GM12878 (cell line): ENCODE data around the gene CEP128. TPM values are rescaled to one million over a fixed set of nuclear protein-coding genes. Genes with fewer than 3 reads are reported as not detected.

Source experiments
- ATAC-seq: fragments of 200-7000 bp; cut with Tn5 transposase; 3 replicates; pipeline ENCODE4 v1.9.1; 2020; ENCODE audit warnings: mild to moderate bottlenecking, moderate library complexity
- BruUV-seq: library from RNA; stranded (reverse); fragments of 400-500 nt; replicated peaks from 2 replicates; lab custom pipeline; 2021; lab: Mats Ljungman, UMichigan
- CTCF ChIA-PET: fragments of 300-600 bp; sonication (Branson Sonifier 250); formaldehyde crosslinking; extraction: SDS; loops from one replicate; lab custom pipeline; 2021; ENCODE audit warnings: inconsistent platforms; lab: Yijun Ruan, JAX
- POLR2A ChIA-PET: fragments of 350-600 bp; formaldehyde crosslinking; extraction: SDS; loops from one replicate; lab custom pipeline; 2021; ENCODE audit warnings: inconsistent platforms; lab: Charles Lee
- RAD21 ChIA-PET: fragments of 300-600 bp; sonication (Branson Sonifier 250); formaldehyde crosslinking; loops from one replicate; lab custom pipeline; 2023; ENCODE audit warnings: antibody characterized with exemption; ENCODE audit not compliant: unreplicated experiment; lab: Charles Lee
- SMC1A ChIA-PET: fragments of 300-600 bp; sonication (Branson Sonifier 250); formaldehyde crosslinking; loops from one replicate; lab custom pipeline; 2023; ENCODE audit not compliant: unreplicated experiment, uncharacterized antibody; lab: Charles Lee
- DNase-seq: peaks from one replicate; pipeline ENCODE4 v3.0.0-alpha.2; 2011; ENCODE audit warnings: low read depth, low spot score
- FAIRE-seq: peaks from 3 replicates; lab custom pipeline; 2011; peaks lifted over from hg19 to GRCh38; lab: Jason Lieb, UNC
- H2AFZ ChIP-seq: 2 replicates; pipeline ENCODE4 v1.6.0; 2011; ENCODE audit warnings: low read depth, low read length, control low read depth; ENCODE audit not compliant: control insufficient read depth
- H3K27ac ChIP-seq: 2 replicates; pipeline ENCODE4 v1.5.1; 2011; ENCODE audit warnings: control low read depth; ENCODE audit not compliant: control insufficient read depth, insufficient read depth
- H3K27me3 ChIP-seq, 2 experiments: replicated peaks in 1 of 2; 2 replicates each; pipeline versions ENCODE4 v1.6.0 to v1.6.1; 2011; ENCODE audit warnings: low read length in 1 of 2; ENCODE audit not compliant: control insufficient read depth in 2 of 2, insufficient read depth in 2 of 2
- H3K36me3 ChIP-seq, 2 experiments: 2 replicates each; pipeline ENCODE4 v1.5.1; 2011; ENCODE audit warnings: low read length in 1 of 2; ENCODE audit not compliant: control insufficient read depth in 2 of 2, insufficient read depth in 2 of 2
- H3K4me1 ChIP-seq: 2 replicates; pipeline ENCODE4 v1.6.1; 2011; ENCODE audit warnings: mild to moderate bottlenecking, low read length, moderate library complexity, mixed read lengths; ENCODE audit not compliant: control insufficient read depth, insufficient read depth
- H3K4me2 ChIP-seq: 2 replicates; pipeline ENCODE4 v1.6.0; 2011; ENCODE audit warnings: control low read depth; ENCODE audit not compliant: control insufficient read depth, insufficient read depth
- H3K4me3 ChIP-seq: fragments of 200-600 bp; sonication (generic); 2 replicates; pipeline ENCODE4 v1.5.1; 2016
- H3K79me2 ChIP-seq: 2 replicates; pipeline ENCODE4 v1.6.0; 2011; ENCODE audit warnings: low read length; ENCODE audit not compliant: control insufficient read depth, insufficient read depth
- H3K9ac ChIP-seq: 2 replicates; pipeline ENCODE4 v1.8.0; 2011; ENCODE audit warnings: low read length, control low read depth, mixed read lengths; ENCODE audit not compliant: control insufficient read depth, insufficient read depth
- H3K9me3 ChIP-seq: replicated peaks from 3 replicates; pipeline ENCODE4 v1.5.1; 2011; ENCODE audit warnings: mild to moderate bottlenecking, low read length; ENCODE audit not compliant: control insufficient read depth, insufficient read depth
- H4K20me1 ChIP-seq: 2 replicates; pipeline ENCODE4 v1.6.0; 2011; ENCODE audit not compliant: control insufficient read depth, insufficient read depth
- EP300 ChIP-seq, 2 experiments: fragments of 150-350 bp in 1 of 2; IDR thresholded peaks; 2 replicates each; pipeline ENCODE4 v1.6.1; 2011 to 2012; ENCODE audit warnings: low read depth in 2 of 2, low read length in 2 of 2, borderline replicate concordance in 1 of 2, improper control_type of control experiment in 1 of 2, inconsistent platforms in 1 of 2; ENCODE audit not compliant: control insufficient read depth in 1 of 2
- HDAC6 ChIP-seq: fragments of 200-600 bp; sonication (generic); IDR thresholded peaks from one replicate; pipeline ENCODE4 v1.8.0; 2017; ENCODE audit warnings: antibody characterized with exemption; ENCODE audit not compliant: unreplicated experiment
- IRF5 ChIP-seq: fragments of 450-650 bp; IDR thresholded peaks from 2 replicates; pipeline ENCODE4 v1.6.1; 2017; ENCODE audit warnings: borderline replicate concordance
- POLR2AphosphoS5 ChIP-seq: IDR thresholded peaks from 2 replicates; pipeline ENCODE4 v1.6.1; 2011; ENCODE audit warnings: mild to moderate bottlenecking, low read length, inconsistent platforms
- PRDM15 ChIP-seq: fragments of 450-650 bp; formaldehyde crosslinking; IDR thresholded peaks from 2 replicates; pipeline ENCODE4 v1.4.0; 2020; ENCODE audit warnings: mild to moderate bottlenecking, moderate library complexity
- RCOR1 ChIP-seq: conservative IDR thresholded peaks from 2 replicates; pipeline ENCODE4 v1.6.1; 2012; ENCODE audit warnings: low read depth, low read length, improper control_type of control experiment
- SIN3A ChIP-seq: IDR thresholded peaks from 2 replicates; pipeline ENCODE4 v1.6.1; 2012; ENCODE audit warnings: low read depth, low read length, improper control_type of control experiment
- SMC3 ChIP-seq: IDR thresholded peaks from 2 replicates; pipeline ENCODE4 v1.6.1; 2011; ENCODE audit warnings: low read length, improper control_type of control experiment, borderline replicate concordance
- SUZ12 ChIP-seq: fragments of 200-600 bp; sonication (generic); IDR thresholded peaks from one replicate; pipeline ENCODE4 v1.6.1; 2018; ENCODE audit warnings: antibody characterized with exemption, mild to moderate bottlenecking; ENCODE audit not compliant: unreplicated experiment
- ZNF384 ChIP-seq: IDR thresholded peaks from 2 replicates; pipeline ENCODE4 v1.6.1; 2012; ENCODE audit warnings: low read depth, mild to moderate bottlenecking, low read length, improper control_type of control experiment, borderline replicate concordance
- WGBS: methylation state at CpG from one replicate; pipeline ENCODE4 v1.1.6; 2016; ENCODE audit warnings: low lambda C conversion rate; ENCODE audit not compliant: insufficient replicate concordance, insufficient coverage; ENCODE audit errors: missing lambda C conversion rate; 5-methylcytosine and 5-hydroxymethylcytosine counted together
- in situ Hi-C: fragments of 300-500 bp; cut with MboI; formaldehyde crosslinking; loops from 9 replicates; pipeline ENCODE4 v1.14.3; 2018; ENCODE audit warnings: mixed read lengths
- intact Hi-C: fragments of 100-400 bp; cut with micrococcal nuclease; formaldehyde crosslinking; loops from one replicate; pipeline ENCODE4 v1.14.2; 2022; ENCODE audit not compliant: unreplicated experiment
- polyA plus RNA-seq, 11 experiments: library from polyadenylated mRNA; depleted of rRNA in 4 of 11; unstranded in 6 of 11; stranded (reverse) in 5 of 11; fragments of >200 nt; fragmentation: Nextera tagmentation in 4 of 11; fragmentation: Illumina TruSeq in 1 of 11; extraction: Ambion mirVana in 4 of 11; extraction: Trizol in 1 of 11; gene quantifications; 1 replicate in 1 of 11; 2 replicates in 10 of 11; pipeline versions ENCODE4 v1.2.1 to v1.2.3, GENCODE V29; 2011 to 2016; ENCODE audit warnings: inconsistent platforms in 2 of 11, missing spikeins in 2 of 11, low read depth in 1 of 11
- total RNA-seq, 4 experiments: library from RNA; depleted of rRNA in 3 of 4; stranded (reverse); fragments of >200 nt in 3 of 4; fragmentation: Illumina TruSeq in 1 of 4; extraction: Trizol in 1 of 4; gene quantifications; 2 replicates each; pipeline versions ENCODE4 v1.2.1 to v1.2.3, GENCODE V29; 2013 to 2021
- TF ChIP-seq, protein P1 (sequence below): IDR thresholded peaks from 2 replicates; pipeline ENCODE4 v1.6.1; 2011; ENCODE audit warnings: mild to moderate bottlenecking, low read depth, low read length, moderate library complexity; ENCODE audit not compliant: insufficient replicate concordance
- TF ChIP-seq, protein P2 (sequence below): fragments of 450-650 bp; IDR thresholded peaks from 2 replicates; pipeline ENCODE4 v1.6.1; 2016; ENCODE audit warnings: mild to moderate bottlenecking, moderate library complexity, borderline replicate concordance

The CEP128 gene
- total and polyA plus RNA-seq, 10 of the 15 experiments (the other 5 are each of a cell fraction or from before 2014, with no cell fraction given): 1.1 to 6.7 (median 3.4) TPM

DNA sequence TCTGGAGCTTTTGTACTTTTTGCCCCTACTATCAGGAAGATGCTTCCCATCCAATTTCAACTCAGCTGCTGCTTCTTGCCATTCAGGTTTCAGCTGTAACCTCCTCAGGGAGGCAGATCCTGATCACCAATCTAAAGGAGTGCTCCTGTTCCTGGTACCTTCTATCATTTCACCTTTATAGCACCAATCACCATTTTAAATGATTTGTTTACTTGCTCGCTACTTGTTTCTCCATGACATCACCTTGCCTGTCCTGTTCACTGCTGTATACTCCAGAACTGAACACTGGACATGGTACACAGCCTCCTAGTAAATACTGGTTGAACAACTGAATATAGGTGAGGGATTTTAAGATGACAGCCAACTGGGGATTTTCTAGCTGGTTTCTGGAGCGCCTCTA, 443.0 kb downstream of the CEP128 start:
- Histone ChIP-seq H2AFZ (no peak overlapping the region), H3K4me2 (no peak overlapping the region), H3K9me3 (no peaks in the 10 kb centered on the region), H3K27me3 (no peaks in the 10 kb centered on the region), H3K79me2 (no peaks in the 10 kb centered on the region), H3K9ac (no peak overlapping the region), H3K27ac (no peak overlapping the region), H3K36me3 (no peaks in the 10 kb centered on the region), H4K20me1 (no peaks in the 10 kb centered on the region), H3K4me3 (no peak overlapping the region), H3K4me1 (no peaks in the 10 kb centered on the region)
- RAD21 ChIA-PET: no interaction called here
- TF ChIP-seq IRF5 (no peak), POLR2AphosphoS5 (no peak), RCOR1 (no peak), SUZ12 (no peak), PRDM15 (CRISPR knock-in tag) (no peak), EP300 (IDR thresholded peaks at IDR 0.05; ENCODE audit: borderline replicate concordance in 1 of 2, control insufficient read depth in 1 of 2, low read depth in 2 of 2, low read length in 2 of 2) (no peak), HDAC6 (no peak), ZNF384 (no peak), SMC3 (no peak), SIN3A (no peak)
- TF ChIP-seq, protein P1, sequence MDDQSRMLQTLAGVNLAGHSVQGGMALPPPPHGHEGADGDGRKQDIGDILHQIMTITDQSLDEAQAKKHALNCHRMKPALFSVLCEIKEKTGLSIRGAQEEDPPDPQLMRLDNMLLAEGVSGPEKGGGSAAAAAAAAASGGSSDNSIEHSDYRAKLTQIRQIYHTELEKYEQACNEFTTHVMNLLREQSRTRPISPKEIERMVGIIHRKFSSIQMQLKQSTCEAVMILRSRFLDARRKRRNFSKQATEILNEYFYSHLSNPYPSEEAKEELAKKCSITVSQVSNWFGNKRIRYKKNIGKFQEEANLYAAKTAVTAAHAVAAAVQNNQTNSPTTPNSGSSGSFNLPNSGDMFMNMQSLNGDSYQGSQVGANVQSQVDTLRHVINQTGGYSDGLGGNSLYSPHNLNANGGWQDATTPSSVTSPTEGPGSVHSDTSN: no peak
- TF ChIP-seq, protein P2, sequence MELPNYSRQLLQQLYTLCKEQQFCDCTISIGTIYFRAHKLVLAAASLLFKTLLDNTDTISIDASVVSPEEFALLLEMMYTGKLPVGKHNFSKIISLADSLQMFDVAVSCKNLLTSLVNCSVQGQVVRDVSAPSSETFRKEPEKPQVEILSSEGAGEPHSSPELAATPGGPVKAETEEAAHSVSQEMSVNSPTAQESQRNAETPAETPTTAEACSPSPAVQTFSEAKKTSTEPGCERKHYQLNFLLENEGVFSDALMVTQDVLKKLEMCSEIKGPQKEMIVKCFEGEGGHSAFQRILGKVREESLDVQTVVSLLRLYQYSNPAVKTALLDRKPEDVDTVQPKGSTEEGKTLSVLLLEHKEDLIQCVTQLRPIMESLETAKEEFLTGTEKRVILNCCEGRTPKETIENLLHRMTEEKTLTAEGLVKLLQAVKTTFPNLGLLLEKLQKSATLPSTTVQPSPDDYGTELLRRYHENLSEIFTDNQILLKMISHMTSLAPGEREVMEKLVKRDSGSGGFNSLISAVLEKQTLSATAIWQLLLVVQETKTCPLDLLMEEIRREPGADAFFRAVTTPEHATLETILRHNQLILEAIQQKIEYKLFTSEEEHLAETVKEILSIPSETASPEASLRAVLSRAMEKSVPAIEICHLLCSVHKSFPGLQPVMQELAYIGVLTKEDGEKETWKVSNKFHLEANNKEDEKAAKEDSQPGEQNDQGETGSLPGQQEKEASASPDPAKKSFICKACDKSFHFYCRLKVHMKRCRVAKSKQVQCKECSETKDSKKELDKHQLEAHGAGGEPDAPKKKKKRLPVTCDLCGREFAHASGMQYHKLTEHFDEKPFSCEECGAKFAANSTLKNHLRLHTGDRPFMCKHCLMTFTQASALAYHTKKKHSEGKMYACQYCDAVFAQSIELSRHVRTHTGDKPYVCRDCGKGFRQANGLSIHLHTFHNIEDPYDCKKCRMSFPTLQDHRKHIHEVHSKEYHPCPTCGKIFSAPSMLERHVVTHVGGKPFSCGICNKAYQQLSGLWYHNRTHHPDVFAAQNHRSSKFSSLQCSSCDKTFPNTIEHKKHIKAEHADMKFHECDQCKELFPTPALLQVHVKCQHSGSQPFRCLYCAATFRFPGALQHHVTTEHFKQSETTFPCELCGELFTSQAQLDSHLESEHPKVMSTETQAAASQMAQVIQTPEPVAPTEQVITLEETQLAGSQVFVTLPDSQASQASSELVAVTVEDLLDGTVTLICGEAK: no peak
- CTCF ChIA-PET: no interaction called here
- FAIRE-seq: no peak
- SMC1A ChIA-PET: no interaction called here
- no TSS peak for BruUV-seq
- WGBS: 85% methylated on average over 2 of the region's 2 CpGs
- POLR2A ChIA-PET: no interaction called here
- ATAC-seq: no peak
- no peak for DNase-seq
- intact Hi-C loops: no loop called here
- in situ Hi-C loops: no loop called here
